B cell (primary cell): ENCODE measurements around the gene SRSF2.

Experiments used
- EZH2 ChIP-seq: IDR thresholded peaks from 2 replicates; pipeline ENCODE4 v1.6.1; 2012; ENCODE audit warnings: borderline replicate concordance, low read depth, mild to moderate bottlenecking, moderate library complexity, low read length; ENCODE audit not compliant: insufficient read depth, poor library complexity, severe bottlenecking
- TF ChIP-seq, protein P1 (sequence below): fragments of 200-600 bp; IDR thresholded peaks from one replicate; pipeline ENCODE4 v1.8.0; 2022; ENCODE audit warnings: antibody characterized with exemption, mild to moderate bottlenecking

- TF ChIP-seq, protein P1, sequence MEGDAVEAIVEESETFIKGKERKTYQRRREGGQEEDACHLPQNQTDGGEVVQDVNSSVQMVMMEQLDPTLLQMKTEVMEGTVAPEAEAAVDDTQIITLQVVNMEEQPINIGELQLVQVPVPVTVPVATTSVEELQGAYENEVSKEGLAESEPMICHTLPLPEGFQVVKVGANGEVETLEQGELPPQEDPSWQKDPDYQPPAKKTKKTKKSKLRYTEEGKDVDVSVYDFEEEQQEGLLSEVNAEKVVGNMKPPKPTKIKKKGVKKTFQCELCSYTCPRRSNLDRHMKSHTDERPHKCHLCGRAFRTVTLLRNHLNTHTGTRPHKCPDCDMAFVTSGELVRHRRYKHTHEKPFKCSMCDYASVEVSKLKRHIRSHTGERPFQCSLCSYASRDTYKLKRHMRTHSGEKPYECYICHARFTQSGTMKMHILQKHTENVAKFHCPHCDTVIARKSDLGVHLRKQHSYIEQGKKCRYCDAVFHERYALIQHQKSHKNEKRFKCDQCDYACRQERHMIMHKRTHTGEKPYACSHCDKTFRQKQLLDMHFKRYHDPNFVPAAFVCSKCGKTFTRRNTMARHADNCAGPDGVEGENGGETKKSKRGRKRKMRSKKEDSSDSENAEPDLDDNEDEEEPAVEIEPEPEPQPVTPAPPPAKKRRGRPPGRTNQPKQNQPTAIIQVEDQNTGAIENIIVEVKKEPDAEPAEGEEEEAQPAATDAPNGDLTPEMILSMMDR = no peak
- TF ChIP-seq EZH2 = no peak
Measured at GRCh38 chr17:76715496-76715830, 21.7 kb downstream of the SRSF2 start.
